ENCODE measurements around the gene THAP2. TPM values are rescaled to one million over a fixed set of nuclear protein-coding genes. Genes with fewer than 3 reads are reported as not detected.

The THAP2 gene
- total and polyA plus RNA-seq, 4 donors: 2.7 to 10.5 (median 4.1) TPM

- DNase-seq (no peak), ATAC-seq (ENCODE audit: insufficient read depth, low FRiP score) (no peak)
- Histone ChIP-seq H3K27ac (ENCODE audit: low read depth in 1 of 2, low read length in 1 of 2) (no peak overlapping the region), H3K36me3 (ENCODE audit: control insufficient read depth in 4 of 4, insufficient read depth in 4 of 4, low read length in 4 of 4) (peaks cover 15 to 52% (median 21%) of the 10 kb centered on the region in 4 donors), H3K4me3 (no peak overlapping the region), H3K27me3 (ENCODE audit: control insufficient read depth in 3 of 3, insufficient read depth in 3 of 3, low read length in 2 of 3) (no peaks in the 10 kb centered on the region), H3K4me1 (ENCODE audit: control insufficient read depth in 5 of 5, insufficient read depth in 5 of 5, low read length in 5 of 5) (peaks cover 0 to 2% (median 0%) of the 10 kb centered on the region in 5 donors), H3K9me3 (ENCODE audit: control insufficient read depth in 4 of 4, insufficient read depth in 3 of 4, low read length in 3 of 4) (no peaks in the 10 kb centered on the region), H3K9ac (ENCODE audit: insufficient read depth in 1 of 2, low read length in 2 of 2) (no peak overlapping the region)
- no peak for TF ChIP-seq CTCF (IDR thresholded peaks at IDR 0.05; ENCODE audit: control extremely low read depth, extremely low read depth)
- WGBS, 2 donors: 80 to 92% methylated on average over 2 of the region's 2 CpGs
These were observed 21.8 kb upstream of the THAP2 start for GRCh38 chr12:71642264-71642663.

GRCh38 chr12:71645268-71645667, 18.8 kb upstream of the THAP2 start:
- H3K27me3 ChIP-seq (ENCODE audit: control insufficient read depth in 3 of 3, insufficient read depth in 3 of 3, low read length in 2 of 3): no peaks in the 10 kb centered on the region
- no peak for TF ChIP-seq CTCF (IDR thresholded peaks at IDR 0.05; ENCODE audit: control extremely low read depth, extremely low read depth)
- ATAC-seq (ENCODE audit: insufficient read depth, low FRiP score) (no peak), DNase-seq (no peak)
- H3K9me3 ChIP-seq (ENCODE audit: control insufficient read depth in 4 of 4, insufficient read depth in 3 of 4, low read length in 3 of 4): no peaks in the 10 kb centered on the region
- H3K4me1 ChIP-seq (ENCODE audit: control insufficient read depth in 5 of 5, insufficient read depth in 5 of 5, low read length in 5 of 5): peaks cover 0 to 2% (median 0%) of the 10 kb centered on the region in 5 donors
- peaks cover 11 to 42% (median 15%) of the 10 kb centered on the region in 4 donors for H3K36me3 ChIP-seq (ENCODE audit: control insufficient read depth in 4 of 4, insufficient read depth in 4 of 4, low read length in 4 of 4)
- WGBS, 2 donors: 43 to 69% methylated on average over 3 of the region's 3 CpGs
- H3K9ac ChIP-seq (ENCODE audit: insufficient read depth in 1 of 2, low read length in 2 of 2): no peak overlapping the region
- H3K4me3 ChIP-seq: no peak overlapping the region
- no peak overlapping the region for H3K27ac ChIP-seq (ENCODE audit: low read depth in 1 of 2, low read length in 1 of 2)

- H3K4me3 ChIP-seq: no peak overlapping the region
- H3K27ac ChIP-seq (ENCODE audit: low read depth in 1 of 2, low read length in 1 of 2): no peak overlapping the region
- no peaks in the 10 kb centered on the region for H3K27me3 ChIP-seq (ENCODE audit: control insufficient read depth in 3 of 3, insufficient read depth in 3 of 3, low read length in 2 of 3)
- TF ChIP-seq CTCF (IDR thresholded peaks at IDR 0.05; ENCODE audit: control extremely low read depth, extremely low read depth): no peak
- no peak for ATAC-seq (ENCODE audit: insufficient read depth, low FRiP score)
- peaks cover 6 to 43% (median 13%) of the 10 kb centered on the region in 4 donors for H3K36me3 ChIP-seq (ENCODE audit: control insufficient read depth in 4 of 4, insufficient read depth in 4 of 4, low read length in 4 of 4)
- no peak overlapping the region for H3K9ac ChIP-seq (ENCODE audit: insufficient read depth in 1 of 2, low read length in 2 of 2)
- 98 to 99% methylated on average over 3 of the region's 3 CpGs for WGBS, 2 donors
- H3K4me1 ChIP-seq (ENCODE audit: control insufficient read depth in 5 of 5, insufficient read depth in 5 of 5, low read length in 5 of 5): peaks cover 0 to 2% (median 0%) of the 10 kb centered on the region in 5 donors
- no peak for DNase-seq
- no peaks in the 10 kb centered on the region for H3K9me3 ChIP-seq (ENCODE audit: control insufficient read depth in 4 of 4, insufficient read depth in 3 of 4, low read length in 3 of 4)
These were observed 17.6 kb upstream of the THAP2 start for GRCh38 chr12:71646512-71646911.

GRCh38 chr12:71648537-71648936, 15.6 kb upstream of the THAP2 start:
- DNase-seq (no peak), ATAC-seq (ENCODE audit: insufficient read depth, low FRiP score) (no peak)
- TF ChIP-seq CTCF (IDR thresholded peaks at IDR 0.05; ENCODE audit: control extremely low read depth, extremely low read depth): no peak
- no peak overlapping the region for H3K27ac ChIP-seq (ENCODE audit: low read depth in 1 of 2, low read length in 1 of 2)
- peaks cover 0 to 2% (median 0%) of the 10 kb centered on the region in 5 donors for H3K4me1 ChIP-seq (ENCODE audit: control insufficient read depth in 5 of 5, insufficient read depth in 5 of 5, low read length in 5 of 5)
- H3K9me3 ChIP-seq (ENCODE audit: control insufficient read depth in 4 of 4, insufficient read depth in 3 of 4, low read length in 3 of 4): peaks cover 0 to 5% (median 1%) of the 10 kb centered on the region in 4 donors
- H3K9ac ChIP-seq (ENCODE audit: insufficient read depth in 1 of 2, low read length in 2 of 2): no peak overlapping the region
- peaks cover 1 to 31% (median 13%) of the 10 kb centered on the region in 4 donors for H3K36me3 ChIP-seq (ENCODE audit: control insufficient read depth in 4 of 4, insufficient read depth in 4 of 4, low read length in 4 of 4)
- H3K27me3 ChIP-seq (ENCODE audit: control insufficient read depth in 3 of 3, insufficient read depth in 3 of 3, low read length in 2 of 3): no peaks in the 10 kb centered on the region
- H3K4me3 ChIP-seq: no peak overlapping the region
- 90 to 91% methylated on average over 4 of the region's 4 CpGs for WGBS, 2 donors
